OCI-LY1 (cell line): ENCODE data around the gene SMYD3.

ENCODE experiments used
- EZH2 ChIP-seq: fragments of 200-600 bp; sonication (generic), shearing (Covaris generic); IDR thresholded peaks from 2 replicates; pipeline ENCODE4 v1.8.0; 2017; ENCODE audit warnings: borderline replicate concordance, mixed run types, mild to moderate bottlenecking, antibody characterized with exemption, low read length, moderate library complexity, mixed read lengths
- TF ChIP-seq, protein P1 (sequence below): fragments of 200-600 bp; sonication (generic), shearing (Covaris generic); IDR thresholded peaks from 2 replicates; pipeline ENCODE4 v1.5.1; 2017; ENCODE audit warnings: mild to moderate bottlenecking, antibody characterized with exemption, low read length, moderate library complexity, mixed read lengths

- TF ChIP-seq, protein P1, sequence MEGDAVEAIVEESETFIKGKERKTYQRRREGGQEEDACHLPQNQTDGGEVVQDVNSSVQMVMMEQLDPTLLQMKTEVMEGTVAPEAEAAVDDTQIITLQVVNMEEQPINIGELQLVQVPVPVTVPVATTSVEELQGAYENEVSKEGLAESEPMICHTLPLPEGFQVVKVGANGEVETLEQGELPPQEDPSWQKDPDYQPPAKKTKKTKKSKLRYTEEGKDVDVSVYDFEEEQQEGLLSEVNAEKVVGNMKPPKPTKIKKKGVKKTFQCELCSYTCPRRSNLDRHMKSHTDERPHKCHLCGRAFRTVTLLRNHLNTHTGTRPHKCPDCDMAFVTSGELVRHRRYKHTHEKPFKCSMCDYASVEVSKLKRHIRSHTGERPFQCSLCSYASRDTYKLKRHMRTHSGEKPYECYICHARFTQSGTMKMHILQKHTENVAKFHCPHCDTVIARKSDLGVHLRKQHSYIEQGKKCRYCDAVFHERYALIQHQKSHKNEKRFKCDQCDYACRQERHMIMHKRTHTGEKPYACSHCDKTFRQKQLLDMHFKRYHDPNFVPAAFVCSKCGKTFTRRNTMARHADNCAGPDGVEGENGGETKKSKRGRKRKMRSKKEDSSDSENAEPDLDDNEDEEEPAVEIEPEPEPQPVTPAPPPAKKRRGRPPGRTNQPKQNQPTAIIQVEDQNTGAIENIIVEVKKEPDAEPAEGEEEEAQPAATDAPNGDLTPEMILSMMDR = no peak
- no peak for TF ChIP-seq EZH2
Observed at GRCh38 chr1:246435421-246436041, 71.5 kb downstream of the SMYD3 start.
